GM12878 (cell line): ENCODE data around the gene KCTD2. TPM values are rescaled to one million over a fixed set of nuclear protein-coding genes. Genes with fewer than 3 reads are reported as not detected.

ENCODE experiments used
- ATAC-seq: fragments of 200-7000 bp; cut with Tn5 transposase; 3 replicates; pipeline ENCODE4 v1.9.1; 2020; ENCODE audit warnings: mild to moderate bottlenecking, moderate library complexity
- BruUV-seq: library from RNA; stranded (reverse); fragments of 400-500 nt; replicated peaks from 2 replicates; lab custom pipeline; 2021; lab: Mats Ljungman, UMichigan
- CTCF ChIA-PET: fragments of 300-600 bp; sonication (Branson Sonifier 250); formaldehyde crosslinking; extraction: SDS; loops from one replicate; lab custom pipeline; 2021; ENCODE audit warnings: inconsistent platforms; lab: Yijun Ruan, JAX
- POLR2A ChIA-PET: fragments of 350-600 bp; formaldehyde crosslinking; extraction: SDS; loops from one replicate; lab custom pipeline; 2021; ENCODE audit warnings: inconsistent platforms; lab: Charles Lee
- RAD21 ChIA-PET: fragments of 300-600 bp; sonication (Branson Sonifier 250); formaldehyde crosslinking; loops from one replicate; lab custom pipeline; 2023; ENCODE audit warnings: antibody characterized with exemption; ENCODE audit not compliant: unreplicated experiment; lab: Charles Lee
- SMC1A ChIA-PET: fragments of 300-600 bp; sonication (Branson Sonifier 250); formaldehyde crosslinking; loops from one replicate; lab custom pipeline; 2023; ENCODE audit not compliant: unreplicated experiment, uncharacterized antibody; lab: Charles Lee
- DNase-seq: peaks from one replicate; pipeline ENCODE4 v3.0.0-alpha.2; 2011; ENCODE audit warnings: low read depth, low spot score
- FAIRE-seq: peaks from 3 replicates; lab custom pipeline; 2011; peaks lifted over from hg19 to GRCh38; lab: Jason Lieb, UNC
- H2AFZ ChIP-seq: 2 replicates; pipeline ENCODE4 v1.6.0; 2011; ENCODE audit warnings: low read depth, low read length, control low read depth; ENCODE audit not compliant: control insufficient read depth
- H3K27ac ChIP-seq: 2 replicates; pipeline ENCODE4 v1.5.1; 2011; ENCODE audit warnings: control low read depth; ENCODE audit not compliant: control insufficient read depth, insufficient read depth
- H3K27me3 ChIP-seq, 2 experiments: replicated peaks in 1 of 2; 2 replicates each; pipeline versions ENCODE4 v1.6.0 to v1.6.1; 2011; ENCODE audit warnings: low read length in 1 of 2; ENCODE audit not compliant: control insufficient read depth in 2 of 2, insufficient read depth in 2 of 2
- H3K36me3 ChIP-seq, 2 experiments: 2 replicates each; pipeline ENCODE4 v1.5.1; 2011; ENCODE audit warnings: low read length in 1 of 2; ENCODE audit not compliant: control insufficient read depth in 2 of 2, insufficient read depth in 2 of 2
- H3K4me1 ChIP-seq: 2 replicates; pipeline ENCODE4 v1.6.1; 2011; ENCODE audit warnings: mild to moderate bottlenecking, low read length, moderate library complexity, mixed read lengths; ENCODE audit not compliant: control insufficient read depth, insufficient read depth
- H3K4me2 ChIP-seq: 2 replicates; pipeline ENCODE4 v1.6.0; 2011; ENCODE audit warnings: control low read depth; ENCODE audit not compliant: control insufficient read depth, insufficient read depth
- H3K4me3 ChIP-seq: fragments of 200-600 bp; sonication (generic); 2 replicates; pipeline ENCODE4 v1.5.1; 2016
- H3K79me2 ChIP-seq: 2 replicates; pipeline ENCODE4 v1.6.0; 2011; ENCODE audit warnings: low read length; ENCODE audit not compliant: control insufficient read depth, insufficient read depth
- H3K9ac ChIP-seq: 2 replicates; pipeline ENCODE4 v1.8.0; 2011; ENCODE audit warnings: low read length, control low read depth, mixed read lengths; ENCODE audit not compliant: control insufficient read depth, insufficient read depth
- H3K9me3 ChIP-seq: replicated peaks from 3 replicates; pipeline ENCODE4 v1.5.1; 2011; ENCODE audit warnings: mild to moderate bottlenecking, low read length; ENCODE audit not compliant: control insufficient read depth, insufficient read depth
- H4K20me1 ChIP-seq: 2 replicates; pipeline ENCODE4 v1.6.0; 2011; ENCODE audit not compliant: control insufficient read depth, insufficient read depth
- BRCA1 ChIP-seq: IDR thresholded peaks from 2 replicates; pipeline ENCODE4 v1.6.1; 2011; ENCODE audit warnings: low read depth, low read length, improper control_type of control experiment
- CHD4 ChIP-seq: fragments of 200-600 bp; sonication (generic); IDR thresholded peaks from 2 replicates; pipeline ENCODE4 v1.6.1; 2016; ENCODE audit warnings: mild to moderate bottlenecking
- CREB1 ChIP-seq: IDR thresholded peaks from 2 replicates; pipeline ENCODE4 v1.6.1; 2012; ENCODE audit warnings: low read depth, mild to moderate bottlenecking, inconsistent platforms
- E2F8 ChIP-seq: fragments of 450-650 bp; IDR thresholded peaks from 2 replicates; pipeline ENCODE4 v1.6.1; 2018; ENCODE audit warnings: mild to moderate bottlenecking, low read depth, moderate library complexity; ENCODE audit not compliant: partially characterized antibody
- FOXK2 ChIP-seq: fragments of 450-650 bp; IDR thresholded peaks from 2 replicates; pipeline ENCODE4 v1.6.1; 2017; ENCODE audit warnings: mild to moderate bottlenecking, moderate library complexity
- HDAC6 ChIP-seq: fragments of 200-600 bp; sonication (generic); IDR thresholded peaks from one replicate; pipeline ENCODE4 v1.8.0; 2017; ENCODE audit warnings: antibody characterized with exemption; ENCODE audit not compliant: unreplicated experiment
- KAT2A ChIP-seq: conservative IDR thresholded peaks from 2 replicates; pipeline ENCODE4 v1.6.1; 2011; ENCODE audit warnings: low read depth, low read length; ENCODE audit not compliant: control insufficient read depth
- NR2C2 ChIP-seq: IDR thresholded peaks from 2 replicates; pipeline ENCODE4 v1.6.1; 2011; ENCODE audit warnings: borderline replicate concordance, low read depth; ENCODE audit not compliant: control insufficient read depth, insufficient read length
- RCOR1 ChIP-seq: conservative IDR thresholded peaks from 2 replicates; pipeline ENCODE4 v1.6.1; 2012; ENCODE audit warnings: low read depth, low read length, improper control_type of control experiment
- STAT1 ChIP-seq: fragments of 450-650 bp; conservative IDR thresholded peaks from 2 replicates; pipeline ENCODE4 v1.6.1; 2014; ENCODE audit warnings: antibody characterized with exemption, mild to moderate bottlenecking
- ZBTB4 ChIP-seq: fragments of 450-650 bp; formaldehyde crosslinking; IDR thresholded peaks from 2 replicates; pipeline ENCODE4 v1.4.0; 2022; ENCODE audit warnings: mild to moderate bottlenecking, moderate library complexity
- ZNF592 ChIP-seq: fragments of 450-650 bp; IDR thresholded peaks from 2 replicates; pipeline ENCODE4 v1.6.1; 2017; ENCODE audit warnings: mild to moderate bottlenecking, moderate library complexity
- ZNF622 ChIP-seq: fragments of 450-650 bp; IDR thresholded peaks from 2 replicates; pipeline ENCODE4 v1.6.1; 2017; ENCODE audit warnings: mild to moderate bottlenecking, inconsistent platforms
- WGBS: methylation state at CpG from one replicate; pipeline ENCODE4 v1.1.6; 2016; ENCODE audit warnings: low lambda C conversion rate; ENCODE audit not compliant: insufficient replicate concordance, insufficient coverage; ENCODE audit errors: missing lambda C conversion rate; 5-methylcytosine and 5-hydroxymethylcytosine counted together
- in situ Hi-C: fragments of 300-500 bp; cut with MboI; formaldehyde crosslinking; loops from 9 replicates; pipeline ENCODE4 v1.14.3; 2018; ENCODE audit warnings: mixed read lengths
- intact Hi-C: fragments of 100-400 bp; cut with micrococcal nuclease; formaldehyde crosslinking; loops from one replicate; pipeline ENCODE4 v1.14.2; 2022; ENCODE audit not compliant: unreplicated experiment
- polyA plus RNA-seq, 11 experiments: library from polyadenylated mRNA; depleted of rRNA in 4 of 11; unstranded in 6 of 11; stranded (reverse) in 5 of 11; fragments of >200 nt; fragmentation: Nextera tagmentation in 4 of 11; fragmentation: Illumina TruSeq in 1 of 11; extraction: Ambion mirVana in 4 of 11; extraction: Trizol in 1 of 11; gene quantifications; 1 replicate in 1 of 11; 2 replicates in 10 of 11; pipeline versions ENCODE4 v1.2.1 to v1.2.3, GENCODE V29; 2011 to 2016; ENCODE audit warnings: inconsistent platforms in 2 of 11, missing spikeins in 2 of 11, low read depth in 1 of 11
- total RNA-seq, 4 experiments: library from RNA; depleted of rRNA in 3 of 4; stranded (reverse); fragments of >200 nt in 3 of 4; fragmentation: Illumina TruSeq in 1 of 4; extraction: Trizol in 1 of 4; gene quantifications; 2 replicates each; pipeline versions ENCODE4 v1.2.1 to v1.2.3, GENCODE V29; 2013 to 2021

Gene KCTD2
- total and polyA plus RNA-seq, 10 of the 15 experiments (the other 5 are each of a cell fraction or from before 2014, with no cell fraction given) = 1.5 to 27.5 (median 13.7) TPM

- CTCF ChIA-PET = no interaction called here
- H3K4me2 ChIP-seq = no peak overlapping the region
- POLR2A ChIA-PET = interaction anchor here (0.6 kb wide), 1 partner anchor 37 kb away, joined by 4 read pairs; no protein-coding TSS in a partner anchor
- peaks cover 4 to 13% of the 10 kb centered on the region in 2 experiments; a peak in 3 of 4 replicates for H3K36me3 ChIP-seq
- no peak for FAIRE-seq
- no peak overlapping the region for H2AFZ ChIP-seq
- SMC1A ChIA-PET = interaction anchor here (1.2 to 1.5 kb wide), 3 partner anchors 10 to 15 kb away, joined by 3 to 7 read pairs (median 3); no protein-coding TSS in a partner anchor
- no peak overlapping the region for H3K9ac ChIP-seq
- BruUV-seq = no TSS peak
- no peaks in the 10 kb centered on the region for H3K4me1 ChIP-seq
- ATAC-seq = no peak
- in situ Hi-C loops = no loop called here
- H3K4me3 ChIP-seq = no peak overlapping the region
- 97% methylated on average over 5 of the region's 5 CpGs for WGBS
- H3K27ac ChIP-seq = no peak overlapping the region
- no peaks in the 10 kb centered on the region for H3K27me3 ChIP-seq
- no peaks in the 10 kb centered on the region for H4K20me1 ChIP-seq
- no peak for DNase-seq
- H3K79me2 ChIP-seq = no peaks in the 10 kb centered on the region
- TF ChIP-seq BRCA1 (no peak), FOXK2 (no peak), NR2C2 (no peak), STAT1 (no peak), ZNF622 (no peak), CREB1 (no peak), E2F8 (no peak), KAT2A (no peak), ZBTB4 (CRISPR knock-in tag) (no peak), CHD4 (no peak), ZNF592 (no peak), RCOR1 (no peak), HDAC6 (no peak)
- intact Hi-C loops = loop anchor here (10.0 kb wide), 1 partner anchor 74 kb away; no protein-coding TSS in a partner anchor
- H3K9me3 ChIP-seq = no peaks in the 10 kb centered on the region
- RAD21 ChIA-PET = no interaction called here
Measured at GRCh38 chr17:75039238-75039637, 7.8 kb upstream of the KCTD2 start.
